ENCODE data around the gene ITGB5. TPM values are rescaled to one million over a fixed set of nuclear protein-coding genes. Genes with fewer than 3 reads are reported as not detected.

The ITGB5 gene
- total and polyA plus RNA-seq, 2 donors (not counting 3 experiments of a cell fraction or from before 2014, with no cell fraction given) = 144 to 170 TPM

- CTCF ChIA-PET = interaction anchor here (0.7 to 4.8 kb wide), 3 partner anchors 9 to 132 kb away, joined by 5 to 54 read pairs (median 49); no protein-coding TSS in a partner anchor
- FAIRE-seq = no peak
- Histone ChIP-seq H2AFZ (ENCODE audit: low read depth, low read length) (no peak overlapping the region), H4K20me1 (replicated peaks; ENCODE audit: control insufficient read depth, extremely low read depth, insufficient read depth, low read length) (no peaks in the 10 kb centered on the region), H3K27me3 (ENCODE audit: control insufficient read depth in 2 of 2, insufficient read depth in 2 of 2, low read length in 2 of 2) (no peaks in the 10 kb centered on the region), H3K27ac (ENCODE audit: insufficient read depth, low read depth, low read length) (no peak overlapping the region), H3K4me1 (ENCODE audit: control insufficient read depth, extremely low read depth, insufficient read depth, low read length) (peaks cover 38% of the 10 kb centered on the region), H3K36me3 (ENCODE audit: control insufficient read depth in 2 of 2, extremely low read depth in 1 of 2, insufficient read depth in 2 of 2, low read length in 2 of 2) (peaks cover 0 to 7% of the 10 kb centered on the region in 2 experiments), H3K9ac (replicated peaks; ENCODE audit: extremely low read depth, insufficient read depth, low read length) (no peak overlapping the region), H3K9me1 (replicated peaks; ENCODE audit: control insufficient read depth, extremely low read depth, insufficient read depth, low read length) (no peaks in the 10 kb centered on the region), H3K9me3 (replicated peaks; ENCODE audit: control insufficient read depth, insufficient read depth, low read length) (no peaks in the 10 kb centered on the region), H3K4me3 (replicated peaks in 1 of 3; ENCODE audit: insufficient read depth in 1 of 3, low read depth in 1 of 3, low read length in 3 of 3) (no peak overlapping the region), H3K4me2 (ENCODE audit: insufficient read depth, low read length) (no peak overlapping the region), H3K79me2 (ENCODE audit: control insufficient read depth, insufficient read depth, low read length) (no peaks in the 10 kb centered on the region)
- BruUV-seq (replicated peaks) = no TSS peak
- dilution Hi-C loops (cut with MboI; ENCODE audit: extremely low pct_ligation_motif_present, low sequenced_read_pairs) (loop anchor here (25.0 kb wide), 1 partner anchor 118 kb away; the partner anchor contains the start of gene ITGB5), intact Hi-C loops (cut with micrococcal nuclease) (loop anchor here (2.0 to 10.0 kb wide), 2 partner anchors 131 to 385 kb away; no protein-coding TSS in a partner anchor)
- POLR2A ChIA-PET = no interaction called here
- no peak for TF ChIP-seq POLR2AphosphoS5 (IDR thresholded peaks at IDR 0.05; ENCODE audit: insufficient read depth, low read depth, low read length)
- no peak for TF ChIP-seq JUN (IDR thresholded peaks at IDR 0.05; ENCODE audit: borderline replicate concordance, insufficient read depth, insufficient read length, low read depth)
- TF ChIP-seq MYC (IDR thresholded peaks at IDR 0.05; ENCODE audit: low read depth, low read length) = no peak
- no peak for TF ChIP-seq MAX (IDR thresholded peaks at IDR 0.05; ENCODE audit: insufficient read depth, insufficient read length)
- no peak for TF ChIP-seq EZH2 (IDR thresholded peaks at IDR 0.05; ENCODE audit: borderline replicate concordance, low read depth, low read length, severe bottlenecking)
- TF ChIP-seq CTCF (IDR thresholded peaks at IDR 0.05; ENCODE audit: extremely low read depth in 1 of 2, insufficient read depth in 1 of 2, low read depth in 1 of 2, low read length in 2 of 2) = no peak
- TF ChIP-seq POLR2A (IDR thresholded peaks at IDR 0.05; ENCODE audit: low read depth, low read length) = no peak
- TF ChIP-seq FOS (IDR thresholded peaks at IDR 0.05; ENCODE audit: borderline replicate concordance, insufficient read depth, low read length) = no peak
- TF ChIP-seq GATA2 (IDR thresholded peaks at IDR 0.05; ENCODE audit: insufficient read depth, insufficient read length, low read depth, low read length) = no peak
- DNase-seq (ENCODE audit: low read depth, low spot score) = no peak
Observed at GRCh38 chr3:124769462-124769861, 117.7 kb downstream of the ITGB5 start.

All from endothelial cell of umbilical vein (primary cell).